AG09309 (cell line): ENCODE data around the gene IL11RA.

Experiments
- DNase-seq: peaks from one replicate; pipeline ENCODE4 v3.0.0-alpha.2; 2010; ENCODE audit warnings: low read depth
- H3K4me3 ChIP-seq: 2 replicates; pipeline ENCODE4 v1.5.1; 2011; ENCODE audit warnings: mild to moderate bottlenecking, low read depth, low read length, moderate library complexity; ENCODE audit not compliant: control insufficient read depth
- TF ChIP-seq, protein P1 (sequence below): IDR thresholded peaks from 2 replicates; pipeline ENCODE4 v1.5.1; 2011; ENCODE audit warnings: mild to moderate bottlenecking, low read depth, low read length, inconsistent platforms; ENCODE audit not compliant: insufficient read depth, control insufficient read depth; ENCODE audit errors: missing control alignments

The IL11RA gene

DNA sequence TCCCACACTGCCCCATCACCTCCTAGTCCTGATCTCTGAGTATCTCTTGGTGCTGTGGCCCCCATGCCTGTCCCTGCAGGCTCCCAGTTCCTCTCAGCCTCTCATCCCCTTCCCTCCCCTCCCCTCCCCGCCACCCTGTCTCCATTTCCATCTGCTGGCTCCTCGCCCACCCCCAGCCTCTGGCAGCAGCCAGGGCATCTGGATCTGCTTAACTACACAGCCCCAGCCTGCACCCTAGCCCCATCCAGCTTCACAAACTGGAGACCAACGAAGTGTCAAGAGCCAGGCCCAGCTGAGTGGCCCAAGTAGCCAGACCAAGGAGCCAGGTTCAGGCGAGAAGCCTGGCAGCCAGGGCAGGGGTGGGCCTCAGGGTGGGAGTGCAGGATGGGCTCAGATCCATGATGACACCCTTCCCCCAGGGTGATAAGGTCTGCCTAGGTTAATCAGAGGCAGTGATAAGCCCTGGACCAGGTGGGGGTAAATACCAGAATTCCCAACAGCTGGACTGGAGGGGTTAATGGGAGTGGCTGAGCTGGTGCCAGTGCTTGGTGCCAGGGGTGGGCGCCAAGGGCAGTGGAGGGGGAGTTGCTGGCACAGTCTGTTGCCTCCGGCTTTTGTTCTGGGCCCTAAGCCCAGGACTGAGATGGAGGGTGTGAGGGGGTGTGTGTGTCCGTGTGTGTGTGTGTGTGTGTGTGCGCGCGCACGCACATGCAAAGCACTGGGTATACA is 2.5 kb downstream of the IL11RA start:
- peak; percentile 47 for DNase-seq
- TF ChIP-seq, protein P1, sequence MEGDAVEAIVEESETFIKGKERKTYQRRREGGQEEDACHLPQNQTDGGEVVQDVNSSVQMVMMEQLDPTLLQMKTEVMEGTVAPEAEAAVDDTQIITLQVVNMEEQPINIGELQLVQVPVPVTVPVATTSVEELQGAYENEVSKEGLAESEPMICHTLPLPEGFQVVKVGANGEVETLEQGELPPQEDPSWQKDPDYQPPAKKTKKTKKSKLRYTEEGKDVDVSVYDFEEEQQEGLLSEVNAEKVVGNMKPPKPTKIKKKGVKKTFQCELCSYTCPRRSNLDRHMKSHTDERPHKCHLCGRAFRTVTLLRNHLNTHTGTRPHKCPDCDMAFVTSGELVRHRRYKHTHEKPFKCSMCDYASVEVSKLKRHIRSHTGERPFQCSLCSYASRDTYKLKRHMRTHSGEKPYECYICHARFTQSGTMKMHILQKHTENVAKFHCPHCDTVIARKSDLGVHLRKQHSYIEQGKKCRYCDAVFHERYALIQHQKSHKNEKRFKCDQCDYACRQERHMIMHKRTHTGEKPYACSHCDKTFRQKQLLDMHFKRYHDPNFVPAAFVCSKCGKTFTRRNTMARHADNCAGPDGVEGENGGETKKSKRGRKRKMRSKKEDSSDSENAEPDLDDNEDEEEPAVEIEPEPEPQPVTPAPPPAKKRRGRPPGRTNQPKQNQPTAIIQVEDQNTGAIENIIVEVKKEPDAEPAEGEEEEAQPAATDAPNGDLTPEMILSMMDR, result no peak
- no peak overlapping the region for H3K4me3 ChIP-seq

DNA sequence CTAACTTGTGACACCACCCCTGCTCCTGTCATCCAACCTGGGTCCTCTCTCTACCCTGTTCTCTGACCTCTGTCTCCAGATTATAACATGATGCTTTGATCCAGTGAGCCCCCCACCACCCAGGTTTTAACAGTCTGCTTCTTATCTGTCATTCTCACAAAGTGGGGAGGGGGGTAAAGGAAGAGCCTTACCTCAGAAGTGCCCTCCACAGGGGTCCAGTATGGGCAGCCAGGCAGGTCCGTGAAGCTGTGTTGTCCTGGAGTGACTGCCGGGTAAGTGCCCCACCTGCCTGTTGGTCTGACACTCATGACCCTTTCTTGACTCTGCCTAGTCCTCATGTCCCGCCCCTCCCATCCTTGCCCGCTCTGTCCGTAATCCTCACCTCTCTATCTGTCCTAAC is 3.4 kb downstream of the IL11RA start:
- DNase-seq, result no peak
- TF ChIP-seq, protein P1, result no peak
- H3K4me3 ChIP-seq, result no peak overlapping the region

DNA sequence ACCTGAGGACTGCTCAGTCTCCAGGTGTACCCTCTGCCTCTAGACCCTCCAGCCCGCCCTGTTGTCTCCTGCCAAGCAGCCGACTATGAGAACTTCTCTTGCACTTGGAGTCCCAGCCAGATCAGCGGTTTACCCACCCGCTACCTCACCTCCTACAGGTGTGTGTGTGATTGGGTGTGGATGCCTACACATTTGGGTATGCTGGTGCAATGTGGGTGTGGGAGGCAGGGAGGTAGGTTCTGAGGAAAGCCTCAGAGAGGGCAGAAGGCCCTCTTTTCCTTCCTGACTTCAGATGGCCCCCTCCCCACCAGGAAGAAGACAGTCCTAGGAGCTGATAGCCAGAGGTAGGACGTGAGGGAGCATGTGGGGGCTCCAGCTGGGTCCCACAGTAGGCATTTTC is 5.0 kb downstream of the IL11RA start:
- TF ChIP-seq, protein P1, result no peak
- no peak overlapping the region for H3K4me3 ChIP-seq
- no peak for DNase-seq

DNA sequence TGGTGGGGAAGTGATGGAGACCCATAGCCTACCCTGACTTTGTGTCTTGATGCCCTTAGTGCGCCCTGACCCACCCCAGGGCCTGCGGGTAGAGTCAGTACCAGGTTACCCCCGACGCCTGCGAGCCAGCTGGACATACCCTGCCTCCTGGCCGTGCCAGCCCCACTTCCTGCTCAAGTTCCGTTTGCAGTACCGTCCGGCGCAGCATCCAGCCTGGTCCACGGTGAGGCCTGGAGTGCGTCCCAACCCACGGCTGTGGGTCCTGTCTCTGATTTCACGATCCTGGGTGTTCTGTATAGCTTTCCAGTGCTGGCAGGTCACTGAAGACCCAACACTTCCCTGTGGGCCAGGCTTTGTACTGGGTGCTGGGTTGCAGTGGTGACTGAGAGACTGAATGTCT is 6.5 kb downstream of the IL11RA start:
- H3K4me3 ChIP-seq, result no peak overlapping the region
- DNase-seq, result no peak
- TF ChIP-seq, protein P1, result no peak

DNA sequence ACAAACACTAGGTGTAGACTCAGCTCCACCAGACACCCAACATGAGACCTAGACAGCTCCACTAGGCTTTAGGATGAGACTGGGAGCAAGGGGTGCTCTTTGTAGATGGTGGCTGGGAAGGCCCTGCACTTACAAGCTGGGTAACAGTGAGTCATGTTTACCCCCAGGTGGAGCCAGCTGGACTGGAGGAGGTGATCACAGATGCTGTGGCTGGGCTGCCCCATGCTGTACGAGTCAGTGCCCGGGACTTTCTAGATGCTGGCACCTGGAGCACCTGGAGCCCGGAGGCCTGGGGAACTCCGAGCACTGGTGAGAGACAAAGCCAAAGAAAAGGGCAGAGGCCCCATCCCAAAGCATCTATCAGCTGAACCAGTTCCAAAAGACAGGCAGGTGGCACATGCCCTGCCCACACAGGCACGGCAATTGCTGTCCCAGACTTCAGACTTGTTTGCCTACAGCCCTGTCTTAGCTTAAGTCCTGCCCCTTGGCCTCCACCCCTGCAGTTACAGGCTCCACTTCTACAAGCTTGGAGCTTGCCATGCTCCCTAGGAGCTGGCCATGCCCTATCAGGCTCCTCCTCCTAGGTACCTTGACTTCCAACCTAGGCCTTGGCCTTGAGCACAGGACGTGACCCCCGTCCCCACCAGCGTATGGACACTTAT is 7.7 kb downstream of the IL11RA start:
- TF ChIP-seq, protein P1, result no peak
- no peak for DNase-seq
- H3K4me3 ChIP-seq, result no peak overlapping the region

DNA sequence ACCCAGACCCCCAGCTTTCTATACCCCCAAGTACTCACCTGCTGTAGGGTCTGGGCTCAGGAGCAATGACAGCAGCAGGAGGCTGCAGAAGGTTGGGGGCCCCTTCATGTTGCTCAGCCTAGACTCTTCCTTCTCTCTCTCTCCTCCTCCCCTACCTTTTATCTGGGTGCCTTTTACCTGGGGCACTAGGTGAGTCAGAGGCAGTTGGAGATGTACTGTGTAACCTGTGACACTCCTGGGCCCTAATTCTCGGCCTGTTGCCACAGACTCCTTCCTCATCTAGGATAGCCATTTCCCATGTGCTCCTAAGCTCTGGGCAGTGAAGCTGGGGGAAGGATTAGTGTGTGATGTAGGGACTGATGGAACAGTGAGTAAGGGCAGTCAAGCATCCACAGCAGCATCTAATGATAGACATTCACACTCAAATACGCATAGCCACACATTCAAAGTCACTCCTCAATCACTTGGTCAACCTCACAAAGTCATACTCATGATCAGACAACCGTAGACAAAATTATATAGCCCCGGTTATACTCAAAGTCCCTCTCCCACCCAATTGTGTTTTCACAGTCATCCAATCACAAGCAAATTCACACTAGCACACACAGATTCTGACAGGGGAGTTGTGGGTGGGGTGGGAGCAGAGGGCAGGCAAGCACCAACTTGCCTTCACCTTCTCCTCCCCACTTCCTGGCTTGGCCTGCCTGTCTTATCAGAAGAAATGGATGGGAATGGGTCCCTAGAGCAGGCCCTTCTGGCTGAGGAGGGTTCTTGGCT is 10.7 kb downstream of the IL11RA start, which contains the start of gene CCL27:
Gene CCL27, minus strand, starts transcription at position 132 of the 777 bp plus-strand sequence. Its CDS starts 24 bp downstream, at position 108.
- TF ChIP-seq, protein P1, result no peak
- no peak for DNase-seq
- no peak within 1 kb of the TSS for H3K4me3 ChIP-seq
